ENCODE data around the gene PAPSS1. TPM values are rescaled to one million over a fixed set of nuclear protein-coding genes. Genes with fewer than 3 reads are reported as not detected.

PAPSS1 gene
- polyA plus RNA-seq, 1 donor (not counting 4 experiments of a cell fraction or from before 2014, with no cell fraction given): 95.2 TPM

- Histone ChIP-seq H3K36me3 (ENCODE audit: control insufficient read depth in 2 of 2, extremely low read depth in 1 of 2, insufficient read depth in 2 of 2, low read length in 2 of 2) (no peaks in the 10 kb centered on the region), H3K27ac (ENCODE audit: control insufficient read depth, insufficient read depth, low read length) (no peak overlapping the region), H3K9me1 (ENCODE audit: control insufficient read depth, extremely low read depth, insufficient read depth, low read length) (no peaks in the 10 kb centered on the region), H2AFZ (ENCODE audit: control insufficient read depth, low read length) (no peak overlapping the region), H3K9me3 (ENCODE audit: control insufficient read depth, low read depth, low read length) (no peaks in the 10 kb centered on the region), H3K79me2 (ENCODE audit: control insufficient read depth, insufficient read depth, low read length) (no peaks in the 10 kb centered on the region), H4K20me1 (ENCODE audit: control insufficient read depth, extremely low read depth, insufficient read depth, low read length) (no peaks in the 10 kb centered on the region), H3K9ac (ENCODE audit: control insufficient read depth, extremely low read depth, insufficient read depth, low read length) (no peak overlapping the region), H3K4me2 (ENCODE audit: control insufficient read depth, extremely low read depth, insufficient read depth, low read depth, low read length) (no peak overlapping the region), H3K4me3 (ENCODE audit: control insufficient read depth in 2 of 3, extremely low read depth in 1 of 3, insufficient read depth in 2 of 3, low read depth in 1 of 3, low read length in 3 of 3) (no peak overlapping the region), H3K27me3 (ENCODE audit: control insufficient read depth, extremely low read depth, insufficient read depth, low read length) (no peaks in the 10 kb centered on the region), H3K4me1 (ENCODE audit: control insufficient read depth, extremely low read depth, insufficient read depth, low read length) (no peaks in the 10 kb centered on the region)
- dilution Hi-C loops (cut with MboI; ENCODE audit: extremely low pct_ligation_motif_present, low sequenced_read_pairs): no loop called here
- DNase-seq (ENCODE audit: low read depth, low spot score): no peak
- FAIRE-seq: no peak
- TF ChIP-seq EZH2 (IDR thresholded peaks at IDR 0.05; ENCODE audit: low read length) (no peak), CTCF (optimal IDR thresholded peaks at IDR 0.05 in 1 of 3, IDR thresholded peaks at IDR 0.05 in 1 of 3, conservative IDR thresholded peaks at IDR 0.05 in 1 of 3; ENCODE audit: extremely low read depth in 1 of 3, insufficient read depth in 2 of 3, low read length in 3 of 3) (no peak)
Measured at GRCh38 chr4:107603430-107603829, 116.6 kb downstream of the PAPSS1 start.

DNA sequence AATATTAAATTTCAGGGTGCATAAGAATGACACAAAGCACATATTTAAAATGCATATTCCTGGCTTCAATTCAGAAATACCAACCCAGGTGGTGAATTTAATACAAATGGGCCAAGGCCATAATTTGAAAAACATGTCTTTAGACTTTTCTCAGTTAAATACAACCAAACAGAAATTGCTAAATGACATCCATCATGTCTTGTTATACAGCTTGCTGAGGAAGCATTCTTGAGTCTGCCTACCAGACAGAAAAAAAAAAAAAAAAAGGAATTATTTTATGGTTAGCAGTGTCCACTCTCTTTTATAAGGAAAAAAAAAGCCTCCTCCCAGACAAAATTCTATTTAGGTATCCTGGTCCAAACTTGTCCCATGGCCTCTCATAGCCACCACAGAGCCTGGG, 119.1 kb downstream of the PAPSS1 start:
- no peak for TF ChIP-seq EZH2 (IDR thresholded peaks at IDR 0.05; ENCODE audit: low read length)
- no peak for TF ChIP-seq CTCF (optimal IDR thresholded peaks at IDR 0.05 in 1 of 3, IDR thresholded peaks at IDR 0.05 in 1 of 3, conservative IDR thresholded peaks at IDR 0.05 in 1 of 3; ENCODE audit: extremely low read depth in 1 of 3, insufficient read depth in 2 of 3, low read length in 3 of 3)

More for the DNA sequence above, 119.1 kb downstream of the PAPSS1 start:
- DNase-seq (ENCODE audit: low read depth, low spot score): no peak
- H3K4me3 ChIP-seq (ENCODE audit: control insufficient read depth in 2 of 3, extremely low read depth in 1 of 3, insufficient read depth in 2 of 3, low read depth in 1 of 3, low read length in 3 of 3): no peak overlapping the region
- H3K4me2 ChIP-seq (ENCODE audit: control insufficient read depth, extremely low read depth, insufficient read depth, low read depth, low read length): no peak overlapping the region
- dilution Hi-C loops (cut with MboI; ENCODE audit: extremely low pct_ligation_motif_present, low sequenced_read_pairs): no loop called here
- no peak overlapping the region for H2AFZ ChIP-seq (ENCODE audit: control insufficient read depth, low read length)
- FAIRE-seq: no peak
- no peak overlapping the region for H3K27ac ChIP-seq (ENCODE audit: control insufficient read depth, insufficient read depth, low read length)
- no peaks in the 10 kb centered on the region for H3K9me3 ChIP-seq (ENCODE audit: control insufficient read depth, low read depth, low read length)
- H3K27me3 ChIP-seq (ENCODE audit: control insufficient read depth, extremely low read depth, insufficient read depth, low read length): no peaks in the 10 kb centered on the region
- H3K4me1 ChIP-seq (ENCODE audit: control insufficient read depth, extremely low read depth, insufficient read depth, low read length): no peaks in the 10 kb centered on the region
- no peaks in the 10 kb centered on the region for H3K9me1 ChIP-seq (ENCODE audit: control insufficient read depth, extremely low read depth, insufficient read depth, low read length)
- no peaks in the 10 kb centered on the region for H4K20me1 ChIP-seq (ENCODE audit: control insufficient read depth, extremely low read depth, insufficient read depth, low read length)
- H3K9ac ChIP-seq (ENCODE audit: control insufficient read depth, extremely low read depth, insufficient read depth, low read length): no peak overlapping the region
- no peaks in the 10 kb centered on the region for H3K79me2 ChIP-seq (ENCODE audit: control insufficient read depth, insufficient read depth, low read length)
- no peaks in the 10 kb centered on the region for H3K36me3 ChIP-seq (ENCODE audit: control insufficient read depth in 2 of 2, extremely low read depth in 1 of 2, insufficient read depth in 2 of 2, low read length in 2 of 2)

All from keratinocyte (primary cell).